HT1080 (cell line): ENCODE data around the gene OR2F2. TPM values are rescaled to one million over a fixed set of nuclear protein-coding genes. Genes with fewer than 3 reads are reported as not detected.

Experiments used
- DNase-seq: peaks from one replicate; pipeline ENCODE4 v3.0.0-alpha.2; 2015; ENCODE audit warnings: low read depth
- polyA plus RNA-seq, 2 experiments: library from polyadenylated mRNA; depleted of rRNA; stranded (reverse); fragments of >200 nt; gene quantifications; 2 replicates each; pipeline ENCODE4 v1.2.3, GENCODE V29; 2015
- total RNA-seq: library from RNA; depleted of rRNA; stranded (reverse); fragments of >200 nt; shearing (Covaris generic); gene quantifications from 2 replicates; pipeline ENCODE4 v1.2.3, GENCODE V29; 2014; rRNA removed

The OR2F2 gene
- not detected in 2 replicates for total RNA-seq
- not detected in 2 replicates for polyA plus RNA-seq (2015; cell fraction: cytosol; rRNA removed)
- polyA plus RNA-seq (2015; cell fraction: nucleus; rRNA removed): not detected in 2 replicates

- no peak for DNase-seq
These were observed at the start of gene OR2F2 for GRCh38 chr7:143934526-143935325. Gene OR2F2, plus strand, starts transcription at chr7:143935233. Its CDS starts 0 bp downstream, at chr7:143935233.

DNA sequence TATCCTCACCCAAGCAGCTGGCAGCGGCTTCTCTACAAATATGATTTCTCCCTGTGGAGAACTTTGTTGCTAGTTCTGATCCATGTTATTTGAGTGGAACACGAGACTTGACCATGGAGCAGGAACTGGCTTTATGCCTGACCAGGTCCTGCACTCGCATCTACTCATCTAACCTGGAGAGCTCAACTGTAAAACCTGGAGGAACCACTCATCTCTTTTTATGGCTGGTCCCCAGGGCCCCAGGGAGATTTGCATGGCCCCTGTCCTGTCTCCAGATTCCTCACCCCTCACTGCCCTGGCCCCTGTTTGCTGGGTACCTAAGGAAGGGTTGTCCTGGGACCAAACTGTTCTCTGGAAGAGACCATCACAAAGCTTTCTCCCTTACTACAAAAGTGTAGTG lies 49.1 kb upstream of the OR2F2 start:
- no peak for DNase-seq

DNA sequence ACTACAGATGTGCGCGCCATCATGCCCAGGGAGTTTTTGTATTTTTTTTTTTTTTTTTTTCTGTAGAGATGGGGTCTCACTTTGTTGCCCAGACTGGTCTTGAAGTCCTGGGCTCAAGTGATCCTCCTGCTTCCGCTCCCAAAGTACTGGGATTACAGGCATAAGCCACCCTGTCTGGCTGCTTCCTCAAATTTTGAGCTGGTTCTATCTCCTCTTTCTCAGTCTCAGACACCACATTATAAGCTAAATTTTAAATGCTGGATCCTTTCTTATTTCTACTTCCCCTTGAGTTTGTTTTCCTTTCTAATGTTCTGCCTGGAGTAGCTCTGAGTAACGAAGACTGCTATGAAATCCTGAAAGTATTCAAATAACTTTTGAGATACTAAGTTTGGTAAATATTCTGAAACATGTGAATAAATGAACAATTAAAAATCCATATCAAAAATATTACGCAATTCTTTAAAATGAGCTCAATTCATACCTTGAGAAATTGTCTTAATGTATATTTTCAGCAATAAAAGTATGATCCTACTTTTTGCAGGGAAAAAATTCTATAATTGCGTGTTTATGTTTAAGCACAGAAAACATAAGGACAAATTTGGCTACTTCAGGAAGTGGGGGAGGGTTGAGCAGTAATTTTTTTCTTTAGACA lies 48.1 kb upstream of the OR2F2 start:
- DNase-seq: no peak

- DNase-seq: no peak
These were observed 46.0 kb upstream of the OR2F2 start for GRCh38 chr7:143889068-143889467.

DNA sequence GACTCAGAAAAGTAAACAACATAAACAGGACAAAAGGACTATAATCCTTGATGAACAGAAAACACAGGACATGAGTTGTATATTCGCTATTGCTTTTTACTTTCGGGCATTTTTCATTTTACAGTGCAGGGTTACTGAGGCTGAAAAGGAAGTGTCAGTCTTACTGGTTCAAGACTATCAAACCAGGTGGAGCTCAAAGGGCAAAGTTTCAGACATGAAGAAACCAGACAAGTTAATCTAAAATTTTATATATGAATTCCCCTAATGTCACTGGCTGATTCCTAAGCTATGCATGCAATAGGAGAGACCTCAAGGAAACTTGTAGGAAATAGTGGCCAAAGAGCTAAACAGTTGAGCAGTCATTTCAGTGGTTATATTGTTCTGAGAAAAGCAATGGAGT lies 44.5 kb upstream of the OR2F2 start:
- DNase-seq: no peak

DNA sequence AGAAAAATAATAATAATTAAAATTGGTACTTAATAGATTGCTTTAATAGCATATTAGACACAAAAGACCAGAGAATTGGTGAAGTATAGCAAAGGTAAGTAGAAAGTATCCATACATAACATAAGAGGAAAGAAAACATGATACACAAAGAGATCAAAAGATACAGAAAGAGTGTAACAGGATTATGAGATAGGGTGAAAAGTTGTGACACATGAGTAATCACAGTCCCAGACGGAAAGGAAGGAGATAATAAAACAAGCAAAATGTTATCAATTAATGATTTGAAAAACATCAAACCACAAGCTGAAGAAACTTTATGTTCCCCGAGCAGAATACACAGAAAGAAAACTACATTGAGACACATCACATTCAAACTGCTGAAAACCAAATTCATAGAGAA lies 43.6 kb upstream of the OR2F2 start:
- no peak for DNase-seq

- DNase-seq: peak; percentile 36
These were observed 42.3 kb upstream of the OR2F2 start for GRCh38 chr7:143892527-143893300.

DNA sequence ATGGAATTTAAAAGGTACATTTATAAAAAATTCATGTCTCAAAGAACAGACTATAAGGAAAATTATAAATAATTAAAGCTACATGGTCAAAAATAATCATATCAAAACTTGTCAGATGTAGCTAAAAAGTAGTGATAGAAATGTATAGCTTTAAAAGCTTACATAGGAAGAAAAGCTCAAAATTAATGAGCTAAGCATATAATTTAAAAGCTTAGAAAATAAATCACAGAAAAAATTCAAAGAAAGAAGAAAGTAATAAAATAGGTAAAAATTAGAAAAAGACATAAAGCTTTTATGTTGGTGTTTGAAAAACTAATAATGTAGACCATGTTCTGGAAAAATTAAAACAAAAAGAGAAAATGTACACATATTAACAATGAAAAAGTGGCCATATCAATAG lies 38.4 kb upstream of the OR2F2 start:
- DNase-seq: no peak

DNA sequence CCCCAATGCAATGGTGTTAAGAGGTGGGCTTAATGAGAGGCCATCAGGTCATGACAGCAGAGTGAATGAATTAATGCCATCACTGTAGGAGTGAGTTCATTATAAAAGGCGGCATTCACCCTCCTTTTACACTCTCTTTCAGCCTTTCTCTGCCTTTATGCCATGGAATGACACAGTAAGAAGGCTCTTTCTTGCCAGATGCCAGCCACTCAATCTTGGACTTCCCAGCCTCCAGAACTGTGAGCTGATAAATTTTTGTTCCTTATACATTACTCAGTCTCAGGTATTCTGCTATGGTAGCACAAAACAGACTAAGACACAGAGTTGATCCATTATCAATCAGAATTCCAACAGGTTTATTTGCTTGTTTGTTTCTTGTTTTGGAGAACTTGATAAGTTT lies 36.2 kb upstream of the OR2F2 start:
- DNase-seq: no peak

DNA sequence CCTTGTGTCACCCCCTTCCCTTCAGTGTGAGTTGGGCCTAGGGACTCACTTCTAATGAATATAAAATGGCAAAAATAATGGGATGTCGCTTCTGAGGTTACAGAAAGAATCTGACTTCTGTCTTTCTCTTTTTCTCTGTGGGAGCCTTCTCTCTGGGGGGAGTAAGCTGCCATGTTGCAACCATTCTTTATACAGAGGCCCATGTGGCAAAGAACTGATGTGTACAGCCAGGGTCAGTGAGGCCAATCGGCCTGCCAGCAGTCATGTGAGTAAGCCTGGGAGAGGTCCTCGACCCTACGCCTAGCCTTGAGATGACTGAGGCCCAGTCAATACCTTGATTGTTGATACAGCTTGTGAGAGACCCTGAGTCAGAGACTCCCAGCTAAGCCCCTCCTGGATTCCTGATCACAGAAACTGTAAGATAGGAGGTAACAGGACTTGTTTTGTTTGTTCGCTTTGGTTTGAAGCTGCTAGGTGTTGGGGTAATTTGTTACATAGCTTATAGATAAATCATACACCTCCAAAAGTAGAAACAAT lies 34.7 kb upstream of the OR2F2 start:
- DNase-seq: peak; percentile 44

DNA sequence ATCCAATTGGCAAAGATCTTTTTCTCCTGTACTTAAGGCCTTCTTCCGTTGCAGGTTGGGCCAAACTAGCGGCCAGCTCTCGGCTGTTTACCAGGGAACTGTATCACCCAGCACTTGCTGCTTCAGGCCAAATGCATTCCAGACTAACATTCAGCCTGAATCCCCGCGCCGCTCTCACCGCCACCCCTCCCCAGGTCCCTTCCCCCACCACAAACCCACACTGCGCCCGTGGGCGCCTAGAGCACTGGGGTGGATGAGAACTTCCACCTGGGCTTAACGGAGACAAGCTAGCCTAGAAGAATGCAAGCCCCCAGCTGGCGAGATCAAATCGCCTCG lies 33.7 kb upstream of the OR2F2 start:
- no peak for DNase-seq

DNA sequence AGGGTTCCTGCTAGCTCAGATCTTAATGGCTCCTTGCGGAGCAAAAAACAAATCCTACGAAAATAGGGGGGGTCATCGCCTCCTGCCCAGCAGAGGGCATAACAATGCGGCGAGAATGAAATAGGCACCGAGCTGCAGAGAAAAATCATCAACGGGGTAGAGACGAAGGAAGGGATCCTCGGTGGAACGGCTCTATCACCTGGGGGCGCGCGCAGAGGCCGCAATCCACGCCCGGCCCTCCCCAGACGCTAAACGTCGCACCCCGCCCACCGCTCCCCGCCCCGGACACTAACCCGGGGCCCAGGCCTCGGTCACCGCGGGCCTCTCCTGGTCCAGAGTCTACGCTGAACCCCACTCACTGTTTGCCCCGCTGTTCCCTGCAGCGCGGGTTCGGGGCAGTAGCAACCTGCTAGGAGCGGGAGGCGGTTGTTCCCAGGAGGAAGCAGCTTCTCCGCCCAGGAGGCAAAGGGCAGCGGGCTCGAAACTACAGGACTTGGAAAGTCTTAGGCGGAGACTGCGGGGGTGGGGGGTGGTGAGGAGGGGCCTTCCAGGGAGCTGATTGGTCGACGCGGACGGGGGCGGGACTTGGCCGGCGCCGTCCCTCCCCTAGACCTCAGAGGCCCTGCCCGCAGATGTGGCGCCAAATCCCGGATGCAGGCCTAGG lies 33.2 kb upstream of the OR2F2 start, which contains the start of gene TCAF1:
TCAF1 (minus strand) TSS at position 509 of the 664 bp plus-strand sequence. CDS start 25,568 bp downstream, outside the sequence.
- peak; percentile 91 for DNase-seq

GRCh38 chr7:143902332-143902899 lies 32.6 kb upstream of the OR2F2 start:
- no peak for DNase-seq

DNA sequence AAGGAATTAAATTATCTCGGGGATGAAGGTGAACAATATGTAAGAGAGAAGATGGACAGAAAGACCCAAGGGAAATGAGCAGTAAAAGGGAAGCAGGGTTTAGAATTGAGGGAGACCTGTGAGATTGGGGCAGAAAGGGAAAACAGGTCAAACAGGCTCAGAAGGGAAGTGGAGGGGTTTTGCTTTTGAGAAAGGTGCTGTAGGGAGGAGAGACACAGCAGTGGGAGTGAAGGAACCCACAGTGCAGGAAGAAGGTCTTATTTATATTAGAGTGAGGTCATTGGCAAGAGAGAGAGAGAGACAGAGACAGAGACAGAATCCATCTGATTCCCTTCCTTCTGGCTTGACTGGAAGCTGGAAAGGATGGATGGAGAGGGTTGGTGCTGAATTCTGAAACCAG lies 29.5 kb upstream of the OR2F2 start:
- DNase-seq: no peak

GRCh38 chr7:143906151-143906550 lies 28.9 kb upstream of the OR2F2 start:
- no peak for DNase-seq

GRCh38 chr7:143906895-143907294 lies 28.1 kb upstream of the OR2F2 start:
- no peak for DNase-seq

GRCh38 chr7:143908120-143908519 lies 26.9 kb upstream of the OR2F2 start:
- no peak for DNase-seq

GRCh38 chr7:143909863-143910262 lies 25.2 kb upstream of the OR2F2 start:
- DNase-seq: no peak

DNA sequence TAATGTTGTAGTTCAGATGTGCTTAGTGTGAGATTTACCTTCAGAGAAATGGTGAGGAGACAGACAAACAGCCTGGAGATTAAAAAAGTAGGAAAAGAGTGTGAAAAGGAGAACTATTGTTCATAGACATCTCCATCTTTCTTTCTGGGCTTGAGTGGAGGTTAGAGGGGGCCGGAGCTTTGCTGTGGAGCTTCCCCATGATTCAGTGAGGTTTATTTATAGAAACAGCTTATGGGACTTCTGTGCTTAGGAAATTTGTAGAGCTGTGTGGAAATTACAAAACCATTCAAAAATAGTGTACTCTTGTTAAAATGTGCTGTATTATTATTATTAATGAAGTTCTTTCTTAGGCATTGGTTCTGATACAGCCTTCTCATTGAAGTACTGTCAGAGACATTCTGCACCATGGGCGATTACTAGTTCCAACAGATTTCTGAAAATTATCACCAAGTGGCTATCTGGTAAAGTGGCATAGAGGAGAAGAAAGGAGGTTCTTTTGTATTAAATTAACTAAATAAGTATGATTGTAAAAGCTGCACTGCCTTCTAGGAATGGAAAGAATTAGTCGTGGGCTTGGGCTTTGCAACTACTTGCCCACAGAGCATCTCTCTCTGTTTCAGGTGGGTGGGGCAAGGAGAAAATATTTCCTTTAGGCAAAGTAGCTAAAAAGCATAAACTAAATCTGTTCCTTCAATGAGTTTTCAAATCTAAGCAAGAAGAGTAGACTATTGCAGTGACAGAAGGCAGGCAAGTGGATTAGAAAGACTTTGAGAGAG lies 24.4 kb upstream of the OR2F2 start:
- DNase-seq: no peak
